ENCODE data around the gene RORC.

- TF ChIP-seq CTCF (IDR thresholded peaks at IDR 0.05) (no peak), ZSCAN18 (CRISPR knock-in tag; IDR thresholded peaks at IDR 0.05) (no peak), CREB1 (CRISPR knock-in tag; IDR thresholded peaks at IDR 0.05) (no peak), ZNF263 (CRISPR knock-in tag; IDR thresholded peaks at IDR 0.05; ENCODE audit: low read depth) (no peak), ATF2 (CRISPR knock-in tag; IDR thresholded peaks at IDR 0.05; ENCODE audit: borderline replicate concordance, low read depth) (no peak), MAX (CRISPR knock-in tag; IDR thresholded peaks at IDR 0.05) (no peak), FOXP1 (CRISPR knock-in tag; IDR thresholded peaks at IDR 0.05; ENCODE audit: borderline replicate concordance) (no peak), NFYB (CRISPR knock-in tag; conservative IDR thresholded peaks at IDR 0.05; ENCODE audit: low read depth) (no peak)
Measured at GRCh38 chr1:151849871-151850270, 18.3 kb upstream of the RORC start.

Data from WTC11 (cell line).